Middle frontal gyrus (tissue), 1 donor: Measurements from ENCODE around the gene GULP1.

ENCODE experiments used
- DNase-seq: peaks from one replicate; pipeline ENCODE4 v3.0.0-alpha.2; 2015; ENCODE audit warnings: low spot score; ENCODE audit errors: extremely low spot score

GULP1 gene

DNA sequence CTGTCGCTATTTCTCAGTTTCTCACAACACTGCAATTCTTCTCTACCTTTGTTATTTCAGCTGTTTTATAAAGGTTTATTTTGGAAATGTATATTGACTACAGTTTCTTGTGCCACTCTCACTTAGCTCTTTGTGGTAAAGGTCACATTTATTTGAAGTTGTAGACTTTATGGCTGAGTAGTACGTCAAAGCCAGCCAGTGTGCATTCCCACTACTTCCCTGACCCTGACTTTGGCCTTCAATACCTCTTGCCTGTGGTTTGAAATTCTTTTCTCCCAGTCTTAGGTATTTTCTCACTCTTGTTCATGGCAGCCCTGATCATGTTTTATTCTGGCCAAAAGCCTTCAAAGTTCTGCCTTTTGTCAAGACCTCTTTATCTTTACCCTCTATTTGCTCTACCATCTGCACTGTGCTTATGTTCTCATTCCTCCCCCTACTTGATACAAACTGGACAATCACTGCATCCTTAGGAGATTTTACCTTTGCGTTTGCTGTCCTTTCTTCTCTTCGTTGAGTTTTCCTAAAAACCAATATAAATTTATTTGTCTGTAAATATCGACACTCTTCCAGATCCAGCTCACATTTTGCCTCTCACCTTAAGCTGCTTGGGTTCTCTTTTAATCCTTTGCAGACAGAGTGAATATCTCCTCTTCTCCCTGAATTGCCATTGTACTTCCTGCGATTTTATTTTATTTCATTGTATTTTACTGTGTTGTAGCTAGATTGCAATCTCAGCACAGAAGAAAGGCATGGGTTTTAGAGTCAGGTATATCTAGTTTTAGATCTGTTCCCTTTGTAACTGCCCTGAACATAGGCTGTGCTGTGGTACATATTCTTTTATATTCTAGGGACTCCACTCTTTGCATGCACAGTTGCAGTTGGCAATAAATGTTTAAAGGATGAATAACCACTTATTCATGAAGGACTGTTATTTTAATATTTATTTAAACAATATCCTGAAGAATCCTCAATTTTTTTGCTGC lies 31.2 kb downstream of the GULP1 start:
- no peak for DNase-seq

DNA sequence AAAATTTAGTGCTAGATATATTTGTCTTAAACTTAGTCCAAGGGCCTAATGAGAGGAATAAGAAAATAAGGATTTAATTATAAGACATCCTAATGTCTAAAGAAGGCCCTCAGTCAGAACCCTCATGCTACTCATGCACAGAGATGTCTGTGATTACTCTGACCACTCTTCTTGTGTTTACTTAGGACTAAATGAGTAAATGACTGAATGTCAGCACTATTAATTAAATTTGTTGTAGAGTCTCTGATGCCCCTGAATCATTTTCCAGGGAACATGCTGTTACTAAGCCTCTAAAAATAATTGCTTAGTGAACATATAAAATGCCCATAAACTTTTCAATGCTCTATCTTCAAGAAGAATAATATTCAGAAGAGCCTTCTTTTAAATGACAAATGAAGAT lies 32.4 kb downstream of the GULP1 start:
- DNase-seq = no peak

DNA sequence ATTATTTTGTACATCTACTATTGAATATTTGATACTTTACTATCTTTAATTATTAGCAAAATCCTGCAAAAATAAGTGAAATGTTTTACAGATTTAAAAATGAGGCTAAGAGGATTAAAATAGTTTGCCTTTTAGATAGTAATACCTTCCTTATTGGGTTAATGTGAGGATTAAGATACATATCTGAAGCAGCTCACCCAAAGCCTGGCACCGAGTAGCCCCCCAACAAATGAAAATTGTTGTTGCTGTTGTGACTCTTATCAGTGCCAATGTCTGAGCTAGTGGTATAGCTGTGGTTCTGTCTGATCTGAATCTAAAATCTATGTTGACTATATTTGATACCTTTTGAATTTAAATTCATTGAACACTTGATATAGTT lies 34.6 kb downstream of the GULP1 start:
- no peak for DNase-seq

DNA sequence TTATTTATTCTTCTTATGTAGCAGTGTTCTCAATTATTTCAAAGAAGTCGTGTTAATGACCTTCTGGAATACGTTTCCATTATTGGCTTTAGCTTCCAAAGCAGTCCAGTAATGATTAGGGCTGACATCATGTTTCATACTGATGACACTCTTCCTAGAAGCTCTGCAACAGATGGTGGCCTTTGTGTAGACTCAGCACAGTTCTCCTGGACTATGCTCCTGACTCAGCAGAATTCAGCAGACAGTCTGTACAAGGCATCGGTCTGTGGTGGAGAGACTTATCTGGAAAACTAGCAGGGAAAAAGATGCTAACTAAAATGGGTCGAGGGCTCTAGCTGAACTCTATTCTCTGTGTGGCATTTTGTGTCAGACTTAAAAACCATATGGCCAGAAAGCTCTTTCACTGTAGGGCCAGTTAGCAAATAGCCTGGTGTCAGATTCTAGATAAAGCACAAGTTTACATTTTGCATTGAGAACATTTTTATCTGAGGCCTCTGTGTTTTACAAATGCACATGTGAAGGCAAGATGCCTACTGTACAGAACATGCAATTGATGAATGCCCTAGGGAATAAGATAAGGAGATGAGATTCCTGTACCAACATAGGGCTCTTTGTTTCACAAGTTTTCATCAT lies 35.1 kb downstream of the GULP1 start:
- DNase-seq = no peak

DNA sequence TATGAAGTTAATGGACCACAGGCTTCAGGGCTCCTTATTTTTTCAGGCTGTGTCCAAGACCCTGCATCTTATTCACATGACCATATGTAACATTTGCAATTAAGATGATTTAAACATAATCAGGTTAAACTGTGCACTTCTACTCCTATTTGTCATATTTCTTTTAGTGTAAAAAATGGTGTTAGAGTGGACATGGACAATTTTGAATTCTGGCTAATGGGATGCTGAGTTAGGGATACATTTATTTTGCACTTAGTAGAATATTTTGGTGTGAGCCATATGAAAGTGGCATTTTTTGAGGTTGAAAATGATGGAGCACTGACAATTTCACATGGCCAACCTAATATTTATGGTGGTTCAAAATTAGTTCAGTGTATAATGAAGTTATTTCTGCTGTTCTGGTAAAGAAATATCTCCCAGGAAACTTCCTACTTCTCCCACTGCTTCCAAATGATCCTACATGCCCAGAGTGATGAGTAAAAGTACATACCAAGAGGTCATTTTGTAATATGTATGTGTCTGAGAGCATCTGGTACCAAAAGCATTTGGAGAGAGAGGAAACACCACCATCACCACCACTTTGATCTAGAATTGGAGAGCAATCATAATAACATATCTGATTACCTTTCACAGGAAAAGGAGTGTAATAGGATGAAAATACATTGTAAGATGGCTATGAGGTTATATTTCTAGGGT lies 36.0 kb downstream of the GULP1 start:
- no peak for DNase-seq

DNA sequence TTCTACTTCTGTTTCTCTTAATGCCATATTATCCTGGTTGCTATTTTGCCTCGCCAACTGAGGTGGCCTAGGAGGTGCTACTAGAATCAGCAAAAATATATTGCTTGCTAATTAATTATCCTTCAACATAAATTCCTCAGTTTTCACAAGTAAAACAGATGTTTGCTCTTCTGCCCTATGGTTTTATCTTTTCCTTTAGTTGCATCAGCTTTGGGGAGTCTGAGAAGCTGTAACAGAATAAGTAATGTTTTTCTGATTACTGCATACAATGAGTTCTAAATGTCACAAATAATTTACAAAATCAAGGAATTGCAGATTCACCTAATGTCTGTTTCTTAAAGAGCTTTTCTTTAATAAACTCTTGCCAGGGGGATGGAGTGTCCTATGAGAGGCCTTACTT lies 36.7 kb downstream of the GULP1 start:
- DNase-seq = no peak

DNA sequence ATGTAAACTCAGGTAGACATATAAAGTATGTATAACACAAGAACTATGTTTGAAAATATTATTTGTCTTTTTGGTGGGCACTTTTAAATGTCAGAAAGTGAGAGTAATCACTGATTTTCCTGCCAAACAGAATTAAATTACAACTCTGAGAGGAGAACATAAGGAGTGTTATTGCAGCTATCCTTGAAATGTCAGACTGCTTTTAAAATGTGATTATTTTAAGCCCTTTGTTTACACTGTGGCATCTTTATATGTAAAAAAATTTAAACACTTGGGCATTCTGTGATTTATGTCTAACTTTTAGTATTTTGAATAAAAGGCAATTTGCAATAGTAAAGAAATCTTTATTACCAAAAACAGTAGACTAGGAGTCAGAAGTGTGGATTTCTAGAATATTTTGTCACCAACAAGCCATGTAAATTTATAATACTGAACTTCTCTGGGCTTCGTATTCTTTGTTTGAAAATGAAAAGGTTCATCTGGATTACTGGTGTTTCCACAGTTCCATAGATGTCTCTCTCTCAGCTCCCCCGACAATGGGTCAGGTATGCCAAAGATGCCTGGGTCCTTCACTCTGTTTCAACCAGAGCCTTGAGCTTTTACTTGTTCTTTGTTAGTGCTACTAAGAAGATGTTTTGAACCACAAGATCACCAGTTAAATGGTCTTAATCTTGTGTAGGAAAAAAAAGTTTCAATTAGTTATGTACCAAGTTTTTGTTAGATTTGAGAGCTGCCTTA lies 38.8 kb downstream of the GULP1 start:
- DNase-seq = no peak

DNA sequence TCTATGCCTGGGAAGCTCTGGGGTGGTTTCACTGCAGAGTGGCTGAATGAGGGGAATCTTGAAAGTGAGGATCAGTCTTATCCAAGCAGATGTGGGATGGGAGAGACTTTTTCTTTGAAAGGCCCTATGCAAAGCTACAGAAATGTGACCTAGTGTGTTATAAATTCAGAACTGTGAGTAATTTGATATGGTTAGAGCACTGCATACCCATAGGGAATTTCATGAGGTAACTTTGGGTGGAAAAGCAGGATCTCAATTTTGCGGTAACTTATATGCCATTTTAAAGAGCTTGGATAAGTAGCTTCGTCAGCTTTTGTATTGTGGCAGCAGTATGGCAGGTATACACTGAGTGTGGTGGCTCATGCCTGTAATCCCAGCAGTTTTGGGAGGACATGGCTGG lies 40.9 kb downstream of the GULP1 start:
- DNase-seq = no peak

DNA sequence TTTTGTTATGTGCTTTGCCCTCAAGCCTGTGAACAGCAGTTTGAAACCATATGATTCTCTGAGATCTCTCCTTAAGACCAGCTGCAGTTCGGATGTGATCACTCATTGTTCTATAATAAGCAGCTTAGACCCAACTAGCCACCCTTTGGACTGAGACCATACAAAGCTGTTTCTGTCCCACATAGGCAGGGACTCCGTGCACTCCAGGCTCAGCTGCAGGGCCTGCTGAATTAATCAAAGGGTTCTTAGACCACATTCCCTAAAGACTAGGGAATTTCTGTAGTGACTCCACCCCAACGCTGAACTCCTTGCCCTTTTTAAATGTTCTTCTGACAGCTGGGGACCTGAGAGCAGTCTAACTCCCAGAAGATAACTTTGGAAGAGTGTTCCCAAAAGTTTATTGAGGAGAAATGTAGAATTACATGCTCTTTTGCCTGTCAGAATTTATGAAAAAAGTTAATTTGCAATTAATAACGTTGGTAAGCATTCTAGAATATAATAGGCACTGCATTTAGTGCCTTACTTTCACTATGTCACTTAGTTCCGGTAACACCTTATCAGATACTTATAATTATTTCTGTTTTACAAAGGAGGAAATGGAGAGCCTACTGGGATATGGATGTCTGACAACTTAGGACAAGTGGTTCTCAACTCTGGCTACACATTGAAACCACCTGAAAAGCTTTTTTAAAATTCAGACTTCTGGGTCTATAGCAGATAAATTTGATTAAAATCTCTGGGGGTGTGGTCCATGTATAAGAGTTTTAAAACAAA lies 42.3 kb downstream of the GULP1 start:
- no peak for DNase-seq

DNA sequence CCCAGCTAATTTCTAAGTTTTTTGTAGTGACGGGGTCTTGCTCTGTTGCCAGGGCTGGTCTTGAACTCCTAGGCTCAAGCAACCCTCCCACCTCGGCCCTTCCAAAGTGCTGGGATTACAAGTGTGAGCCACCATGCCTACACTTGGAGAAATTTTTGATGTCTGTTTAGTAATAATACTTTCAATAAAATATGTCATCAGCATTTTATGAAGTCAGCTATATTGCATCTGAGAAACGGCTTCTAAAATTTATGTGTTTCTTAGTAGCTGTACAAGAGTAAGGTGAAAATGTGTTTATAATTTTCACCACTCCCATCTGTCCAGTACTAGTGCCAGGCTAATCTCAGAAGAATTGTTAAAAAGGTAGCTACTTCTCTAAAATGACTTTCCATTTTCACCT lies 46.8 kb downstream of the GULP1 start:
- no peak for DNase-seq

DNA sequence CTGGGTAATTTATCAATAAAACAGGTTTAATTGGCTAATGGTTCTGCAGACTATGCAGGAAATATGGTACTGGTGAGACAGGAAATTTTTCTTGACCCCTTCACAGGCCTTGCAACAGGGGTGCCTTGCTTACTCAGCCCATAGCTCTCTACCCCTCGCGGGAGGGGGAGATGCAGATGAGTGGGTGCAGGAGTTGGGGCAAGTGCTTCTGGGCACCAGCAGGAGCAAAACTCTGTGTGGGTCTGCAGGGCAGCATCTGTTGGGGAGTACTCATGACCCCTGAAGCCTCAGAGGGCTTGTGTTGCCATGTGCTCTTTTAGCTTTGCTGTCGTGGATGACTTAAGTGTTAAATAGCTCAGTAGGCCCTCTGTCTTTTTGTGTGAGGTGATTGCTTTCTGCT lies 48.6 kb downstream of the GULP1 start:
- DNase-seq = no peak

DNA sequence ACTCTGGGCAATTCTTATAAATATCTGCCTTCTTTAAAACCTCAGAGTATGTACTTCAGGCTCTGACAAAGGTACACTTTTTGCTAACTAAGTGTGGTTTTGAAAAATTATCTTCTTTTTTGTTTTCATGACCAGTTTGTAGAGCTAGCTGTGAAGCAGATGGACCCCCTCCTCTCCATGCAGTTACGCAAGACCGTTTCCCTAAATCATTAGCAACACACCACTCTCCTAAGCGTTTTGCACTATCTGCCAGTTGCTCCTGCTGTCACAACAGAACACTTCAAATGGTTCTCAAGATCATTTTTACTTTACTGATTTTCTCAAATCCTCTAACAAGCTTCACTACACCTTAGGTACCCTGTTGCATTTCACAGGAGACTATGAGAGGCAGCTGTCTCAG lies 53.3 kb downstream of the GULP1 start:
- no peak for DNase-seq

DNA sequence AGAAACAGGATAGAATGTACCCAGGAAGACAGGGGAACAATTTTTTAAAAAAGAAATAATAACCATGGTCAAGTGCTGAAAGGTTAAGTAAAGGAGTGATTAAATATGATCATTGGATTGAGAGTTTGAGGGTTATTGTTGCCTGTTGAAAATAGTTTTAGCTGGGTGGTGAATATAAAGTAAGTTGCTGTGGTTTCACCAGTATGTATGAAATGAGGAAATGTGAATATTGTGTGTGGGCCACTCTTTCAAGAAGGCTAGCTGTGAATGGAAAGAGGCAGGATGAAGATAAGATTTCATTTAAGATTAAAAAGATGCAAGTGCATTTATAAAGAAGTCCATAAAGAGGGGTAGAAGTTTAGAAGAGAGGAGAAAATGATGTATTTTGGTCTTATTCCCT lies 53.8 kb downstream of the GULP1 start:
- no peak for DNase-seq

DNA sequence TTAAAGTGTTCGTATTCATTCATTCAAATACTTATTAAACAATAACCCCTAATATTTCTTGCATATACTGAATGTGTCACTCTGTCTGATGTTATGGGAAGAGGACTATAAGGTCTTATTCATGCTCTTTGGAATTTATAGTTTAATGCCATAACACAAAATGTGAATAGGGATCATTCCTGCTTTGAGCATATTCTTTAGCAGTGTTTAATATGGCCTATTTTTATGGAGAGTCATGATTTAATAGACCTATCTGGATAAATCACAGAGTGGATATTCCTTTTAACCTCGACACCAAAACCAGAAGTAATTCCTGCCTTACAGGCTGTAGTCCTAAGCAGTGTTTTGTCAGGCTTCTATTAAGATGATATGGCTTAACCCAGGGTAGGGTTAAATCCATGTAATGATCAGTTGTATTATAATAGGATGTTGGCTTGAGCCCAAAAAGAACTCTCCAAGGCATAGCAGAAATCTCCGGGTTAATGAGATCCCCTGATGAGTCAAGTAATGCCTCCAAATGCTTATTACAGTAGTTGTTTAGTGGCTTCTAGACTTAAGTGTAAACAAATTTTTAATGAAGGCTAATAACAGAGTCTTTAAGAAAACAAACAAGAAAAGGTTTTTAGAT lies 54.3 kb downstream of the GULP1 start:
- no peak for DNase-seq

DNA sequence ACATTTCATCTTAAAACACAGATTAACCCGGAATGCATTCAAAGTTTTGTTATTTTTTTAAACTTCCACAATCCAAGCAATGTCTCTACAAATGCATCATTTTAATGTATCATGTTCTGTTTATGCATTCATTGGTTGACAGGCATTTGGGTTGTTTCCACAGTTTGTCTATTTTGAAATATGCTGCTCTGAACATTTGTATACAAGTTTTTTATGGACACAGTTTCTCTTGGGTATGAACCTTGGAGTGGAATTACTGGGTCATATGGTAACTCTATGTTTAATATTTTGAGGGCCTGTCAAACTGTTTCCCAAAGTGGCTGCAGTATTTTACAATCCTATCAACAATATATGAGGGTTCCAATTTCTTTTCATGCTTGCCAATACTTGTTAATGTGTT lies 57.3 kb downstream of the GULP1 start:
- DNase-seq = no peak

DNA sequence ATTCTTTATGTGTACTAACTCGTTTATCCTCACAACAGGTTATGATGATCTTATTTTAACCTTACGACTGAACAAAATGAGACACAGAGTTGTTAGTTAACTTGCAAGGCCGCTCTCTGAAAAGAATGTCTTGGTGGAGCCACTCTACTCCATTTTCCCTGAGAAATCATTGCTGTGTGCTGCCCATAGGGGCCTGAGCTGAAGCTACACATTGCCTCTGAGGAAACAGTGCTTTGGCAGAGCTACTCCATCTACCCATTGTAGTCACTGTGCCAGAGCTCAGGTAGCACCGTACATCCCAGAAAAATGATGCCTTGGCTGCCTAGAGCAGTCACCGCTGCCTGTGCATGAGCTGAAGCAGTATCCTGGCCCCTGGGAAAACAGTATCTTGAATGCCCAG lies 61.6 kb downstream of the GULP1 start:
- no peak for DNase-seq

DNA sequence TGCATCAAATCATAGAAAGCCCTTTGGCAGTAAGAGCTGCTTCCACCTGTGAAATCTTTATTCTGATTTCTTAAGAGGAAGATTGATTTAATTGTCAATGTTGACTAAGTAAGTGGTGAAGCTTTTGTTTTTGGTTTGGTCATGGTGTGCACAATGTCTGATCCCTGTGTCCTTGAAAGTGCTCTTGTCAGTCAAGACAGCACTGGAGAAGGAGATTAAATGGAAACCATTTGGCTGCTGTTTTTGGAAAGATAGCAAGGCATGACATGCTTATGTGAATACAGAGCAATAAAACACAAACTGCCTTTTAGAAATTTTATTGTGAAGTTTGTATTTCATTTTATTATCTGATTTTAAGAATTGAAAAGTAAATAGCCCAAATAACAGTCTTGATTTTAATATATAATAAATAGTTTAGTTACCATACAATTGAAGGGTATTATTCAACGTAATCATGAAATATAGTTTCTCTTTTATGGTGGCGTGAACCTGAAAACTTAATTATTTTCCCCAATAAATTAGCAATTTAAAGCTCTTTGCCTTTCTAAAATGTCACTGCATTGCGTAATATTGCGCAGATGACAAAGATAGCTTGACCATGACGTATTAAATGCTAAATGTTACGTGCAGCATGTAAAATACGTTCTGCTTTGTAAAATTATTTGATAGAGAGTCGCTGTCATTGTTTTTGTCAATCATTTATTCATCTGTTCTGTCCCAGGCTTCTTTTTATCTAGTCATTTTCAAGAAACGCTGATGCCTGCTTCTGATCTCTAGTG lies 69.0 kb downstream of the GULP1 start:
- no peak for DNase-seq

DNA sequence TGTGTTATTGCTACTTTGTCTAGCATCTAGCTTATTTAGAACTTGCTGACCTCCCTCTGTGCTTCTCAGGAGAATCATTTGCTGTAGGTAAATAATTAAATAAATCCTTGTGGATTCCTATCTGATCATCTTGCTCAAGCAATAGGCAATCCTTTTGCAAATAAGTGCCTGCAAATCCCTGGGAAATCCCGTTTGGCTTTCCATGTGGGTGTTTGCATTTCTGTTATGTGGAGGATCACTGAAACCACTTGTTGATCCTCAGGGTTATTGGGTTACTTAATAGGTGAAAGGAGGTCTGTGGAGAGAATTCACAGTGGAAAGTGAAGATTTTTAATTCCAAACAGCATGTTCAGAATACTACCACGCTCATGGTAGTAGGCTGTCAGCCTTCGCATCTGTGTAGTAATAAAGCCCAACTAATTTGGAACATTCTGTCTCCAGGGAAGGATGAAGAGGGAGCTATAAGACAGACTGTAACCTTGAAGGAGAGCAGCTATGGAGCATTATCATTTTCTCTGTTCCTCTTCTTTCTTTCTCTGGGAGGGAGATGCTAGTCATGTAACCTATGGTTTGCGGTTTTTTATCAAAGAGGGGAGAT lies 72.5 kb downstream of the GULP1 start:
- DNase-seq = no peak

DNA sequence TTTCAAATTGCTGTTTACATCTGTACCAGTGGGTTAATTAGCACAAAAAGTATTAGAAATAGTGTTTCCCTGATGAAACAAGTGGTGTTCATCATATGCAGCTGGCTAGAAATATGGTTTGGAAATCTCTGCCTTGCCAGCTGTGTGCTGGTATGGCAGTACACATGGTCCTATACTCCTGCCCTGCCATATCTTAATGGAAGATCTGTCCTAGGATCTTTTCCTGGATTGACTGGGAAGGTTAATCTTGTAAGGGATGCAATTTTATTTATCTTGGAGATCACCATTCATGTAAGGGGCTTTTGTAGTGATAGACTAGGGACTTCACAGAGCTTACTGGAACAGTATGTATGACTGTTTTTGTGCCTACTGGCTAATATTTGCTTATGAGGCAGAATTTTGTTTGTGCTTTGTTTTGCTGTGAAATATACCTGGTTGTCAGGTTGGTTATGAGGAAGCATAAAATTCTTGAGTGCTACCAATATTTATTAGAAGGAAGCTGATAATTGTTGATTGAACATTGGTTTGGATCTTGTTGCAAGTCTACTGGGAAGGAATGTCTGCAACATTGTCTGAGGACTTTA lies 73.5 kb downstream of the GULP1 start:
- DNase-seq = no peak
